Epithelial cell of proximal tubule (primary cell): Measurements from ENCODE around the gene DENND6B. TPM values are rescaled to one million over a fixed set of nuclear protein-coding genes. Genes with fewer than 3 reads are reported as not detected.

Experiments
- DNase-seq: peaks from one replicate; pipeline ENCODE4 v3.0.0-alpha.2; 2011; ENCODE audit warnings: low read depth
- H3K4me3 ChIP-seq: 2 replicates; pipeline ENCODE4 v1.5.1; 2011; ENCODE audit warnings: low read depth, mild to moderate bottlenecking, low read length
- total RNA-seq: library from RNA; depleted of rRNA; stranded (reverse); fragments of >200 nt; gene quantifications from 2 replicates; pipeline ENCODE4 v1.2.3, GENCODE V29; 2015
- TF ChIP-seq, protein P1 (sequence below): conservative IDR thresholded peaks from 2 replicates; pipeline ENCODE4 v1.5.1; 2012; ENCODE audit warnings: low read depth, mild to moderate bottlenecking, low read length

DENND6B gene
- total RNA-seq, 1 donor from 2014 or later: 4.4 TPM

DNA sequence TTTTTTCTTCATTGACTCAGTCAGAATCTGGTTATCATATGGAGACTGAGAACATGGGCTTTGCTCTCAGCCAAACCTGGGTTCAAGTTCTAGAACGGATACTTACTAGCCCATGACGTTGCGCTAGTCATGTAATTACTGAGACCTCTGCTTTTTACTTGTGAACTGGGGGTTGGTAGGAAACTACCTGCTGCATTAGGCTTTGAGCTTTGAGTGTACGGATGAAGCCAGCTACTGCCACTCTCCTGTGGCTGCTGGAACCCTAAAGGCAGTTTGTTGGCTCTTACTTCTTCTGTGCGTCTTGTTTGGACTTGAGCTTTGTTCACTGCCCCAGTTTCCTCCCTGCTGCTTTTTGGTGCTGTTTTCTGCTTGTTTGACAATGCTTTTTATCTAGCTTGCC lies 34.4 kb upstream of the DENND6B start:
- no peak for DNase-seq
- no peak overlapping the region for H3K4me3 ChIP-seq
- TF ChIP-seq, protein P1, sequence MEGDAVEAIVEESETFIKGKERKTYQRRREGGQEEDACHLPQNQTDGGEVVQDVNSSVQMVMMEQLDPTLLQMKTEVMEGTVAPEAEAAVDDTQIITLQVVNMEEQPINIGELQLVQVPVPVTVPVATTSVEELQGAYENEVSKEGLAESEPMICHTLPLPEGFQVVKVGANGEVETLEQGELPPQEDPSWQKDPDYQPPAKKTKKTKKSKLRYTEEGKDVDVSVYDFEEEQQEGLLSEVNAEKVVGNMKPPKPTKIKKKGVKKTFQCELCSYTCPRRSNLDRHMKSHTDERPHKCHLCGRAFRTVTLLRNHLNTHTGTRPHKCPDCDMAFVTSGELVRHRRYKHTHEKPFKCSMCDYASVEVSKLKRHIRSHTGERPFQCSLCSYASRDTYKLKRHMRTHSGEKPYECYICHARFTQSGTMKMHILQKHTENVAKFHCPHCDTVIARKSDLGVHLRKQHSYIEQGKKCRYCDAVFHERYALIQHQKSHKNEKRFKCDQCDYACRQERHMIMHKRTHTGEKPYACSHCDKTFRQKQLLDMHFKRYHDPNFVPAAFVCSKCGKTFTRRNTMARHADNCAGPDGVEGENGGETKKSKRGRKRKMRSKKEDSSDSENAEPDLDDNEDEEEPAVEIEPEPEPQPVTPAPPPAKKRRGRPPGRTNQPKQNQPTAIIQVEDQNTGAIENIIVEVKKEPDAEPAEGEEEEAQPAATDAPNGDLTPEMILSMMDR: no peak

- TF ChIP-seq, protein P1: no peak
- no peak for DNase-seq
- no peak overlapping the region for H3K4me3 ChIP-seq
These were observed 33.8 kb upstream of the DENND6B start for GRCh38 chr22:50360578-50360977.

- TF ChIP-seq, protein P1: no peak
These were observed 30.9 kb upstream of the DENND6B start for GRCh38 chr22:50357756-50358155.

DNA sequence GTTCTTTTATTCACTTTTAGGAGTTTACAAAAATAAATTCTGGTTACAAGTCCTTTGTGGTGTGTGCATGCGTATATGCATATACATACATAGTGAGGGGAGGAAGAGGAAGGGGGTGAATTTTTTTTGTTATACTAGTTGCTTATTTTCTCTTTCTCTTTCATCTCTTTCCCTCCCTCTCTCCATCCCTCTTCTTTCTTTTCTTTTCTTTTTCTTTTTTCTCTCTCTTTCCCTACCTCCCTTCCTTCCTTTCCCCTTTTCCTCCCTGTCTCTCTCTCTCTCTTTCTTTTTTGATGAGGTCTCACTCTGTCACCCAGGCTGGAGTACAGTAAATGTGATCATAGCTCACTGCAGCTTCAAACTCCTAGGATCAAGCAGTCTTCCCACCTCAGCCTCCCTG lies 30.4 kb upstream of the DENND6B start:
- TF ChIP-seq, protein P1: no peak
- no peak overlapping the region for H3K4me3 ChIP-seq
- DNase-seq: no peak

More at GRCh38 chr22:50357756-50358155, 30.9 kb upstream of the DENND6B start:
- DNase-seq: no peak
- no peak overlapping the region for H3K4me3 ChIP-seq

DNA sequence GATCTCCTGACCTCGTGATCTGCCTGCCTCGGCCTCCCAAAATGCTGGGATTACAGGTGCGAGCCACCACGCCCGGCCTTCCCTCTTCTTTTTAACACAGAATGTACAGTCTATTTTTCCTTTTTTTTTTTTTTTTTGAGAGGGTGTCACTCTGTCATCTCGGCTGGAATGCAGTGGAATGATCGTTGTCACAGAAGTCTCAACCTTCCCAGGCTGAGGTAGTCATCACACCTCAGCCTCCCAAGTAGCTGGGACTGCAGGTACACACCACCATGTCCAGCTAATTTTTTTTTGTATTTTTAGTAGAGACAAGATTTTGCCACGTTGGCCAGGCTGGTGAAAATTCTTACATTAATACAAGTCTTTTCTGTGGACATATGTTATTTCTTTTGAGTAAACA lies 29.4 kb upstream of the DENND6B start:
- no peak overlapping the region for H3K4me3 ChIP-seq
- DNase-seq: no peak
- TF ChIP-seq, protein P1: no peak

DNA sequence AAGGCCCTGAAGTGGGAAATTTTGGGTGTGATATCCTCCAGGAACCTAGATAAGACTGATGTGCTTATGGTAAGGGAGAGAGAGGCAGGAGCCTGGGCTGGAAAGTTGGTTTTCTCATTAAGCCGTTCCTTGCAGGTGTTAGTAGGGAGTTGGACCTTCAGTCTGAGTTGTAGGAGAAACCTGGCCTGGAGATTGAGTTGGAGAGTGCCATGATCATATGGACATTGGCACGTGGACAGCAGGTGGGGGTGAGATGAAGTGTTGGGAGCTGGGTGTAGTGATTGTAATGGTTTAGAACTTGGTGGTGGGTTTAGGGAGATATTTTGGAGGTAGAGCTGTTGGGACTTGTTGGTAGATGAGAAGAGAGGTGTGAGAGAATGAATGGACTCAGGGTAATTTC lies 21.2 kb upstream of the DENND6B start:
- no peak for DNase-seq
- TF ChIP-seq, protein P1: no peak
- H3K4me3 ChIP-seq: no peak overlapping the region

DNA sequence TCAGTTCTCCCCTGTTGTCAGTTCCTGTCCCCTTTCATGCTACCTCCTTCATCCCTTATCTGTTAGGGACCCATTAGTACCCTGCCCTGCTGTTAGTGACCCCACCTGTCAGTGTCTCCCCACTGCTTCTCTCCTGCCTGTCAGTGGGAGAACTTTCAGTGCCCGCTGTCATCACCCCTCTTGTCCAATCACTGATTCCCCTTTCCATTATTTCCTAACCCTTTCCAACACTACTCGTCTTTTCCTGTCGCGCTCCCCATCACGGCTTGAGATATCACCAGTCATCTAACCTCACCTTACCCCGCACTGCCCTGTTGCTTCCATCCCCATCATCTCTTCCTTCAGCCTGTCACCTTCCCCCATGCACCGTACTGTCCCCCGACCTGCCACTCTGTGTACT lies 20.3 kb upstream of the DENND6B start:
- H3K4me3 ChIP-seq: no peak overlapping the region
- TF ChIP-seq, protein P1: no peak
- DNase-seq: no peak
